SIG-M5 (cell line): Measurements from ENCODE around the gene THEM4.
"Not testable (repeated sequence)": the region's sequence is repeated elsewhere in the genome, so short reads cannot be mapped to it uniquely, and the experiment has no call there.

Source experiments
- DNase-seq: peaks from one replicate; lab custom pipeline; 2025; lab: John Stamatoyannopoulos, UW

THEM4 gene

DNA sequence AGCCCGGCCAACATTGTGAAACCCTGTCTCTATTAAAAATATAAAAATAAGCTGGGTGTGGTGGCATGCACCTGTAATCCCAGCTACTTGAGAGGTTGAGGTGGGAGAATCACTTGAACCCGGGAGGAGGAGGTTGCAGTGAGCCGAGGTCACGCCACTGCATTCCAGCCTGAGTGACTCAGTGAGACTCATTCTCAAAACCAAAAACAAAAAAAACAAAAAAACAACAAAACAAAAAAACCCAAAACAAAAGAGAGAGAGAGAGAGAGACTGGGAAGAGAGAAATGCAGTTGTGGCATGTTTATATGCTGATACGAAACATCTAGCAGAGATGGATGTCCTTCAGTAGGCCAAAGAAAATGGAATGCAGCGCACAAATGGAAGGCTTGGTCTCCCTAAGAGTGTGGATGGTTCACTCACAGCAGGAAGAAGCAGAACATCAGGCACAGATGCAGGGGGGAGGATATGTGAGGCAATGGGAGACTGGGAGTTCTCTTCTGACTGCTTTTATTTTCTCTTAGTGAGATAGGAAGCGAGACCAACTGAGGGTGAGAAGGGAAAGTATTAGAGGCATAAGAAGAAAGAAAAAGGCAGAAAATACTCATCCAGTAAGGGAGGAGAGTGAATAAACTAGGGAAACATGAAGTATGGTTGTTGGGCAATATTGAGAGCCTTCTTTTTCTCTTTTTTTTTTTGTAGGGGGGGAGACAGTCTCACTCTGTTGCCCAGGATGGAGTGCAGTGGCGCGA, 16.0 kb downstream of the THEM4 start:
- no peak for DNase-seq

DNA sequence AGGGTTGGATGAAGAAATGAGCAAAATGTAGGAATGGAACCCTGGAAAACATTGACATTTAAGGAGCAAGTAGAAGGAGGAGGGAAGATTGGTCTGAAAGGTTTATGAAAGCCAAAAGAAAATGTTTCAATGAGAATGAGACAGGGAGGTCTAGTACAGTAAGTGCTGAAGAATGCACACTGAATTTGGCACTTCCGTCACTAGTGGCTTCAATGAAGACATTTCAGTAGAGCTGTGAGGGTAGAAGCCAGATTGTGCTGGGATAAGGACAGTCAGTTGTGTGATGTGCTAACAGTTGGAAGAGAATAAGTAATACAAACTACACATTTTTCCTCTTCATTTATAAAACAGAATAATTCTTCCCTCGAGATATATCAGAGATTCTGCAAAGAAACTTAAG, 17.1 kb downstream of the THEM4 start:
- no peak for DNase-seq

DNA sequence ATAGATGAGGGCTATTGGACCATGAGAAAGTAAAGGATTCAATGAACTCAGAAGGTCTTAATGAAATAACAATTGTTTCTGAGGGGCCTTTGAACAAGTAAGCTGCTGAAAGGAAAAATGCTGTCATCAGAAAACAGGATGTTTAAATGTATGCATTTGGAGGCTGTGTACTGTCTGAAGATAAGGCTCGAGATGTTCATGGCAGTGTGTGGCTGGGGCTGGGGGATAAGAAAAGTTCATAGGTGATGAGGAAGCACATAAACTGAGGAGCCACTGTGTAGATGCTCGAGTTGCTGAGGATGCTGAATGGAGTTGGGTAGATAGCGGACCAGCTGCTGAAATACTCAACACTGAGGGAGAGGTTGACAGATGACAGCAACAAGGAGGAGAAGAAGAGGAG, 17.8 kb downstream of the THEM4 start:
- no peak for DNase-seq

DNA sequence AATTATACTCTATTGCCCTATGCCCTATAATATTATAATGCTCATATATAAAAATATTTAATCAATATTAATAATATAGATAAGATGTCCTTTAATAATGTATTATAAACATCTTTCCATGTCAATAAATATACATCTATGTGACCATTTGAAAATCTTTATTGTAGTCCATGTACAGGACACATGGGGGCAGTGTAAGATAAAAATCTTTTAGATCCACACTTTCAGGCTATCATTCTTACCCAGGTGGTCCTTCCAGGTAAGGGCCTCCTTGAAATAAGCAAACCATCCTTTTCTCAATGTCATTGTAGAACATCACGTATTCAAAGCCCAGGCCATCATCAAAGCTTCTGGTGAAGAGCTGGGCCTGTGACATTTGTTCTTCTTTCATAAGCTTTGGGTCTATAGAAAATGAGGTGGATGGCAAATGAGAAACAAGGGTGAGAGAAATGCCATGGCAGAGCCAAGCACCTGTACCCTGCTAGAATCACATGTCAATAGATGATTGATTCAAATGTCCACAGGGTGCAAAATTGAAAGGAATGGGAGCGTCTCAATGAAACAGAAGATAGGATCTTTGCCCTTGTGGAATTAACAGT, 20.2 kb downstream of the THEM4 start:
- no peak for DNase-seq

DNA sequence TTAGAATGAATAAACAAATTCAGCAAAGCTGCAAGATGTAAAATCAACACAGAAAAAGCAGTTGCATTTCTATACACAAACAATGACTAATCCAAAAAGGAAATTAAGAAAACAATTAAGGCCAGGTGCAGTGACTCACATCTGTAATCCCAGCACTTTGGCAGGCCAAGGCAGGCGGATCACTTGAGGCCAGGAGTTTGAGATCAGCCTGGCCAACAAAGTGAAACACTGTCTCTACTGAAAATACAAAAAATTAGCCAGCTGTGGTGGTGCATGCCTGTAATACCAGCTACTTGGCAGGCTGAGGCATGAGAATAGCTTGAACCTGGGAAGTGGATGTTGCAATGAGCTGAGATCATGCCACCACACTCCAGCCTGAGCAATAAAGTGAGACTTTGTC, 22.3 kb downstream of the THEM4 start:
- DNase-seq, result no peak

DNA sequence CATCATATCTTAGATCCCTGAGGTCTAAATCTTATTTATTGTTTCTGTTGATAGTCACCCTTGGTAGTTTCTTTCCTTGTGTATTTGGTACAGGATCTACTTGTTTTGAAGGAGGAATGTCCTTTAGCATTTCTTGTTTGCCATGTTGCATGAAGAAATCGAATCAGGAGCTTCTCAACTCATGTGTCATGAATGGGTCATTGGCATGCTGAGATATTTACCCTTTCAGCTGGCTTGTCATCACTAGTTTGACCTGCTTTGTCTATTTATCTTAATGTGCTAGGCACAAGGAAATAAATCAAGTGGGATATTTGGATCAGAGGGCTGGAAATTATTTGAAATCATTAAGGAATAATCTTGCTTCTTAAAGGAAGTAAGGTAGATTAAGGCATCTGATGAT, 23.8 kb downstream of the THEM4 start:
- no peak for DNase-seq

DNA sequence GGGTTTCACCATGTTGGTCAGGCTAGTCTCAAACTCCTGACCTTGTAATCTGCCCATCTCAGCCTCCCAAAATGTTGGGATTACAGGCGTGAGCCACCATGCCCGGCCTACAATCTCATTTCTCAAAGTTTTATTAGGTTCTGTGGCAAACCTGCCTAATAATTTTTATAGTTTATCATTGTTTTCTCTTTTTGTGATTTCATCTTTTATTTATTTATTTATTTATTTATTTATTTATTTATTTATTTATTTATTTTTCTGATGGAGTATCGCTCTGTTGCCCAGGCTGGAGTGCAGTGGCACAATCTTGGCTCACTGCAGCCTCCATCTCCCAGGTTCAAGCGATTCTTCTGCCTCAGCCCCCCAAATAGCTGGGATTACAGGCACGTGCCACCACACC, 24.4 kb downstream of the THEM4 start:
- not testable (repeated sequence) for DNase-seq

DNA sequence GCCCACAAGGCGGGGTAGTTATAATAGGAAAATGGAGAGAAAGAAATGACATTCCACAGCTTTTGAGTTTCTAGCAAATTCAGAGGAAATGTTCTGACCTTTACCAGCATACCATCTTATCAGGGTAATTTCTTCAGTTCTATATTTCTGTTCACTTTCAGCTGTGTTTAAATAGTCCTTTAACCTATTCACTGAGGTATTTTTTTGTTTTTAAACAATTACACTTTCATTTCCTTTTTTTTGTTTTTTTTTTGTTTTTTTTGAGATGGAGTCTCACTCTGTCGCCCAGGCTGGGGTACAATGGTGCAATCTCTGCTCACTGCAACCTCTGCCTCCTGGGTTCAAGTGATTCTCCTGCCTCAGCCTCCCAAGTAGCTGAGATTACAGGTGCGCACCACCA, 24.9 kb downstream of the THEM4 start:
- not testable (repeated sequence) for DNase-seq

DNA sequence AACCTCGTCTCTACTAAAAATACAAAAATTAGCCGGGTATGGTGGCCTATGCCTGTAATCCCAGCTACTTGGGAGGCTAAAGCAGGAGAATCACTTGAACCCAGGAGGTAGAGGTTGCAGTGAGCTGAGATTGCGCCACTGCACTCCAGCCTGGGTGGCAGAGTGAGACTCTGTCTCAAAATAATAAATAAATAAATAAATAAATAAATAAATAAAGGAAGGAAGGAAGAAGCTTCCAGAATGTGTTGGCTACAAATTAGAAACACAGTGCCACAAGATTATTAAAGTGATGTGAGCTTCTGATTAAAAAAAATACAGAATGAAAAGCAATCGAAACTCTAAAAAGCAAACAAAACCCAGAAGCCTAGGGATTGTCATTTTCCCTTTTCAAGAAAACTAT, 25.4 kb downstream of the THEM4 start:
- not testable (repeated sequence) for DNase-seq

DNA sequence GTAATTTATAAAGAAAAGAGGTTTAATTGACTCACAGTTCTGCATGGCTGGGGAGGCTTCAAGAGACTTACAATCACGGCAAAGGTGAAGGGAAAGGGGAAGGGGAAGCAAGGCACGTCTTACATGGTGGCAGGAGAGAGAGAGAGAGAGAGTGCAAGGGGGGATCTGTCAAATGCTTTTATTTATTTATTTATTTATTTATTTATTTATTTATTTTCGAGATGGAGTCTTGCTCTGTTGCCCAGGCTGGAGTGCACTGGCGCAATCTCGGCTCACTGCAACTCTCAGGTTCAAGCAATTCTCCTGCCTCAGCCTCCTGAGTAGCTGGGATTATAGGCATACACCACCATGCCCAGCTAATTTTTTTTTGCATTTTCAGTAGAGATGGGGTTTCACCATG, 26.4 kb downstream of the THEM4 start:
- not testable (repeated sequence) for DNase-seq

DNA sequence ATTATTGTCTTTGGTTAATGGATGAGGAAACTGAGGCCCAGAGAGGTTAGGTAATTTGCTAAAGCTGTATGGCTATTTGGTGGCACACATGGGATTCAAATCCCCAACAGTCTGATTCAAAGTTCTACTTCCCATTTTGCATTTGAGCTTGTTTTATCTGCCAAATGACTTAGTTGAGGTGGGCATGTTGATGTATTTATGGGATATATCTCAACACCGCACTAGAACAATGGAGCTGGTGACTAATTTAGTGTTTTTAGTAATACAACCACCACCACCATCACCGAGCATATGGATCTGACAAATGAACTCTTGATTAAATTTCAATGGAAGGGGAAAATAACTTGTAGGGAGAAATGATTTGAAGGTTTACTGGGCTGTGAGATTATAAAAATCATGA, 26.8 kb downstream of the THEM4 start:
- no peak for DNase-seq

DNA sequence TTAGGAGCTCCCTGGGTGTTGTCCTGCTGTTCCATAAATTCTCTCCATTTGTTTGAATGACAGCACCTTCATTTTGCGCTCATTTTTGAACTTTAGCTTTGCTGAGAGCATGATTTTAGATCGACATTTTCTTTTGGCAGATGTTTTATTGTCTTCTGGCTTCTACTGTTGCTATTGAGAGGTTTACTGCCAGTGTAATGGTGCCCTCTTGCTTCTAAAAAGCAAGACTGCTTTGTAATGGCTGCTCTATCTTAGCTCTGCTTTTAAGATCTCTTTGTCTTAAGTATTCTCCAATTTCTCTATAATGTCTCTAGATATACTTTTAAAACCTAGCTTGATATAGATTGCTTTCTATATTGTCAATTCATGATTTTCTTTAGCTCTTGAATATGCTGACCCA, 27.8 kb downstream of the THEM4 start:
- DNase-seq, result no peak

DNA sequence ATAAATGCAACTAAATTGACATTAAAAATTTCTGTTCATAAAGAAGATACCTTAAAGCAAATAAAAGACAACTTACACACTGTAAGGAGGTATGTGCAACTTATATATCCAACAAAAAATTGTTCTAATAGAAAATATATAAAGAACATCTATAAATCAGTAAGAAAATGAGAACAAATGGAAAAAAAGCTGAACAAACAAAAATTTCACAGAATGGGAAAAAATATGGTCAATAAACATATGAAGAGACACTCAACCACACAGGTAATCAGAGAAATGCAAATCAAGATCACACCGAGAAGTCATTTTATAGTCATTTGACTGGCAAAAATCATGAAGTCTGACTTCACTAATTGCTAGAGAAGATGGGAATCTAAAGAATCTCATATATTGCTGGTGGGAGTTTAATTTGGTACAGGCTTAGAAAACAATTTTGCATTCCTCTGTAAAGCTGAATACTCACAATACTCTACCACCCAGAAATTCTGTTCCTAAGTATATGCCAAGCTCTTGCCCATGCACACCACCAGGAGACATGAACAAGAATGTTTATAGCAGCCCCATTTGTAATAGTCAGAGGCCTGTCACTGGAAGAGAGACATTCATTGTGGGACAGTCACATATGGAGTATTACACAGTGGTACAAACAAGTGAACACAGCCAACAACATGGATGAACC, 33.8 kb downstream of the THEM4 start:
- DNase-seq, result no peak

DNA sequence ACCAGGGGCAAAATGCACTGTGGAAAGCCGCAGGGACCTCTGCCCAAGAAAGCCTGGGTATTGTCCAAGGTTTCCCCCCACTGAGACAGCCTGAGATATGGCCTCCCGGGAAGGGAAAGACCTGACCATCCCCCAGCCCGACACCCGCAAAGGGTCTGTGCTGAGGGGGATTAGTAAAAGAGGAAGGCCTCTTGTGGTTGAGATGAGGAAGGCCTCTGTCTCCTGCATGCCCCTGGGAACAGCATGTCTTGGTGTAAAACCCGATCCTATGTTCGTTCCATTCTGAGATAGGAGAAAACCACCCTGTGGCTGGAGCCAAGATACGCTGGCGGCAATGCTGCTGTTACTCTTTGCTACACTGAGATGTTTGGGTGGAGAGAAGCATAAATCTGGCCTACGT, 36.5 kb downstream of the THEM4 start:
- not testable (repeated sequence) for DNase-seq

DNA sequence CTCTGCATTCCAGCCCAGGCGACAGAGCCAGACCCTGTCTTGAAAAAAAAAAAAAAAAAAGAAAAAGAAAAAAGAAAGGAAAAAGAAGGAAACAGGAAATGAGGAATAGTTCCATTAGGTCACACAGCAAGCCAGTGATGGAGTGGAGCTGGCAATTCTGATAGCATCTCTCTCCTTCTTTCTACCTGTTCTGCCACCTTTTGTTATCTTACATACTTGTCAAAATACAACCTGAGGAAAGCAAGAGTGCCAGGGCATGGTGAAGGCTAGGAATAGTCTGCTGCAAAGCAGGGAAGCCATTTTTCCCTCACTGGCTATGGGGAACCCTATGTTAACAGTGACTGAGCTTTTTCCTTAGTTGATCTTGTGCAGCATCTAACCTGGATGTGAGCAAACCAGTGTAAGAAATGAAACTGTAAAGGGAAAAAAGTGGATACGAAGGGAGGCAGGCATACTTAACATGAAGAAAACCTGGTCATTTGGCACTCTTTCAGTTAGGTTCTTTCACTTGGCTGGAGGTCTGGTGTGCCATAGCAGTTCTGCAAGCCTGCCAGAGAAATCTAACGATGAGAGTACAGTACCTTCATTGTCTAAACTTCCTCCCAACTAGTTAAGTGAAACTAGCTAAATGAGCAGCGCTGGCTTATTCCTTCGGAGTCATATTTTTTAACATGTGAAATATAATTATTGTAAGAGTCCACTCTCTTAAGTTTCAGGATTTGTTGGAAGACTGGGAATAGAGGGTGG, 37.9 kb downstream of the THEM4 start:
- DNase-seq, result no peak

DNA sequence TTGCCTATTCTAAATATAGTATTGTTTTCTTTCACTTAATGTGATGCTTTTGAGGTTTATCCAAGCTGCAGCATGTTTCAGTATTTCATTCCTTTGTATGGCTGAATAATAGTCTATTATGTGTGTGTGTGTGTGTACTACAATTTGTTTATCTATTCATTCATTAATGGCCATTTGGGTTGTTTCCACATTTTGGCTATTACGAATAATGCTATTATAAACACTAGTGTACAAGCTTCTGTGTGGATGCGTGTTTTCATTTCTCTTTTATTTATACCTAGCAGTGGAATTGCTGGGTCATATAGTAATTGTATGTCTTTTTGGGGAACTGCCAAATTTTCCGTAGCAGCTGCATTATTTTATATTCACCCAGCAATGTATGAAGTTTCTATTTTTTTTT, 40.8 kb downstream of the THEM4 start:
- no peak for DNase-seq

DNA sequence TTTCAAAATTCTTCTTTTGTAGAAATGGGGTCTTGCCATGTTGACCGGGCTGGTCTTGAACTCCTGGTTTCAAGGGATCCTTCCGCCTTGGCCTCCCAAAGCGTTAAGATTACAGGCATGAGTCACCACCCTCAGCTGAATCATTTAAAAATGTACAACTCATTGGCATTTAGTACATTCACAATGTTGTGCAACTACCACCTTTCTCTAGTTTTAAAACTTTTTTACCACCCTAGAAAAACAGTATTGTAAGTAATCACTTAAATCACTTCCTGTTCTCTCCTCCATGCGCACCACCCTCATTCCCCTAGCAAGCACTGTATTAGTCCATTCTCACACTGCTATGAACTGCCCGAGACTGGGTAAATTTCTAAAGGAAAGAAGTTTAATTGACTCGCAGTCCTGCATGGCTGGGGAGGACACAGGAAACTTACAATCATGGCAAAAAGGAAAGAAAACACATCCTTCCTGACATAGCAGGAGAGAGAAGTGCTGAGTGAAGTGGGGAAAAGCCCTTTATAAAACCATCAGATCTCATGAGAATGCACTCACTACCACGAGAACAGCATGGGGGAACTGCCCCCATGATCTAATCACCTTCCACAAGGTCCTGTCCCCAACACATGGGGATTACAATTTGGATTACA, 41.4 kb downstream of the THEM4 start:
- peak; percentile 79 for DNase-seq

DNA sequence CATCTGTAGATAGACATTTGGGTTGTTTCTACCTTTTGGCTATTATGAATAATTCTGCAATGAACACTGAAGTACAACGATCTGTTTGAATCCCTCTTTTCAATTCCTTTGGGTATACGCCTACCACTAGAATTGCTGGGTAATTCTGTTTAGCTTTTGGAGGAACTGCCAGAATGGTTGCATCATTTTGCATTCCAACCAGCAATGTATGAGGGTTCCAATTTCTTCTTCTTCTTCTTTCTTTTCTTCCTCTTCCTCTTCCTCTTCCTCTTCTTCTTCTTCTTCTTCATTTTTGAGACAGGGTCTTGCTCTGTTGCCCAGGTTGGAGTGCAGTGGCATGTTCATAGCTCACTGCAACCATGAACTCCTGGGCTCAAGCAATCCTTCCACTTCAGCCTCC, 42.0 kb downstream of the THEM4 start:
- no peak for DNase-seq

DNA sequence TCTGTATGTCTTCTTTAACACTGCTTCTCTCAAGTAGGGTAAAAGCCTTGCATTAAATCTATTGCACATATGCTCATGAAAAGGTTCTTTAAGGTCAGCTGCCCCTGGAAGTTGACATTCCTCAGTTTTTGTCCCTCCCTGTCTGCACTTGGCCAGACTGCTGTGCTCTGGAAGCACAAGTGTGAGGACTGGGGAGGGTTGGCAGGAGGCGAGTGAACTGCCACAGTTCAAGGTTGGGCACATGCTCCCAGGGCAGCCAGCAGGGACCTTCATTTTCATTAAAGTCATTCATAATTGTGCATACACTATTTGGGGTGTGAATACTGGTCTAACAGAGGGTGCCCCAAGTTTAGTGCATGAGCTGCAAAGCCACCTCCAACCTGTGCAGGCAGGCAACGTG, 44.9 kb downstream of the THEM4 start:
- DNase-seq, result no peak

DNA sequence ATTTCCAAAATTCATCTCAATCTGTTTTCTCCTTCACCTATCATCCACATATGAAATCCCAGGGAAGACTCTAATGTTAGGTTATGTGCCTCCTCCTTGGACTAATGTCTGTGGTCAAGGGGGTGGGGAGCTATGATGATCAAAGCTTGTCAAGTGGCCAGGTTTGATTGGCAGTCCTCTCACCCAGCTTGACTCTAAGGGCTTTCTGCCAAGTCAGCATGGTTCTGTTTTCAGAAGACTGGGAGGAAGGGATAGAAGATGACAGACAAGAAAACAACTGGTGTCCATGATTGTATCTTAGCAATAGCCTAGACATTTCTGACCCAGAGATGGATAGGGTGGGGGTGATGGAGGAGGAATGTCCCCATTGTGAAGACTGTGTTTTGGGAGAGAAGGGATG, 46.7 kb downstream of the THEM4 start:
- no peak for DNase-seq

DNA sequence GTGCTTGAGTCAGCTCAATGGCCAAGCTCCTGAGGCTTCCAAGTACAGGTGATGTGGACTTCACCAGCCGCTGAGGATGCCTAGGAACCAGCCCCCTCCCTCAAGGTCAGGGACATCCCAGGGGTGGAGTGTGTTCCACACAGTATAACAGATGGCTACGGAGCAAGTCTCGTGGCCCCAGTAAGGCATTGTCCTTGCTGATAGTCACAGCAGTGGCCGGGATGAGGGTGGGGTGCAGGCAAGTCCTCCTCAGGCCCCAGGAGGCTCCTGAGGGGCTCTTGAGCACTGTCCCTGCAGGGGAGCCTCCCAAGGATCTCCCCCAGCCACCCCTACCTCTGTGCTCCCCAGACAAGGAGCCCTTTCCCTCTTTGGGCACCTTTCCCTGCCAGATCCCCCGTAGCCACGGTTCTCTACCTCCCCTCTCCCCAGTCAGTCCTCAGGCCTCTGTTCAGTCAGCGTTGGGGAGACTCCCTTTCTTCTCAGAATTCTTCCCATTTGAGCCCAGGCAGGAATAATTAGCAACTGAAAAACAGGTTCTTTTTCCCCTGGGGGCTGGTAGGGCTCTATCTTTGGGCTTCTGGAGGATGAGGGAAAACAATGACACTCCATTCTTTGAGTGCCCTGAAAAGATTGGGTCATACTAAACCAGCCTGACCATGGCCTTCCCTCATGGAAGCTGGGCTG, 48.7 kb downstream of the THEM4 start:
- no peak for DNase-seq

DNA sequence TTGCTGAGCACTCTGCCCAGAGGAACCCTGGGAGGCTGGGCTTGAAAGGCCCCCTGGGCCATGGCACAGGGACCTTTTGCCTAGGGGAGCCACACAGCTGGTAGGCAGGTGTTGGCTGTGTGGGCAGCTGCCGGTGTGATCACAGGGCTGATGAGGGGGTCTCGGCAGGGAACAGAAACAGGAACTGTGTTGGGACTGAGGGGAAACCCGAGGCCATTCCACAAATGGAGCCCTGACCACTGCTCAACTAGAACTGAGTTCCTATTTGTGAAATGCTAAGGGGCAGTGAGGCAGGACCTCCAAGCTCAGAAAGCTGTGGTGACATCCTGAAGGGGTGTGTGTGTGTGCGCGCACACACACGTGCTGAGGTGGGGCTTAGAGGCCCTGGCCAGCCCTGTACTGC, 49.4 kb downstream of the THEM4 start:
- no peak for DNase-seq
